Measurements from ENCODE around the gene CYP4A11. TPM values are rescaled to one million over a fixed set of nuclear protein-coding genes. Genes with fewer than 3 reads are reported as not detected.

Gene CYP4A11
- total RNA-seq, 1 experiment from 2014 or later: 0.16 TPM

GRCh38 chr1:46940307-46940706, 969 bp downstream of the CYP4A11 start:
- no peaks in the 10 kb centered on the region for H3K36me3 ChIP-seq (ENCODE audit: control insufficient read depth, insufficient read depth, low read length)
- Mint-ChIP-seq H3K27ac (ENCODE audit: unreplicated experiment) (no peak overlapping the region), H3K27me3 (ENCODE audit: insufficient read depth, unreplicated experiment) (peaks cover 2% of the 10 kb centered on the region), H3K9me3 (ENCODE audit: unreplicated experiment) (no peaks in the 10 kb centered on the region), H3K4me1 (ENCODE audit: low read depth, unreplicated experiment) (no peaks in the 10 kb centered on the region), H3K4me3 (ENCODE audit: unreplicated experiment) (no peak overlapping the region), H3K36me3 (ENCODE audit: insufficient read depth, unreplicated experiment) (no peaks in the 10 kb centered on the region)
- H3K4me3 ChIP-seq (ENCODE audit: low read depth, low read length): no peak overlapping the region
- intact Hi-C loops (cut with micrococcal nuclease; ENCODE audit: unreplicated experiment): no loop called here
- TF ChIP-seq CTCF (IDR thresholded peaks at IDR 0.05; ENCODE audit: insufficient read depth in 1 of 2, low read depth in 1 of 2, low read length in 1 of 2, severe bottlenecking in 1 of 2, unreplicated experiment in 1 of 2): no peak
- no peaks in the 10 kb centered on the region for H3K9me3 ChIP-seq
- ChIA-PET CTCF (no interaction called here), POLR2A (no interaction called here)
- no TSS peak for BruUV-seq (replicated peaks)
- no peaks in the 10 kb centered on the region for H3K4me1 ChIP-seq
- no peaks in the 10 kb centered on the region for H3K27me3 ChIP-seq (replicated peaks; ENCODE audit: control insufficient read depth, insufficient read depth, low read length)
- no peak for DNase-seq

DNA sequence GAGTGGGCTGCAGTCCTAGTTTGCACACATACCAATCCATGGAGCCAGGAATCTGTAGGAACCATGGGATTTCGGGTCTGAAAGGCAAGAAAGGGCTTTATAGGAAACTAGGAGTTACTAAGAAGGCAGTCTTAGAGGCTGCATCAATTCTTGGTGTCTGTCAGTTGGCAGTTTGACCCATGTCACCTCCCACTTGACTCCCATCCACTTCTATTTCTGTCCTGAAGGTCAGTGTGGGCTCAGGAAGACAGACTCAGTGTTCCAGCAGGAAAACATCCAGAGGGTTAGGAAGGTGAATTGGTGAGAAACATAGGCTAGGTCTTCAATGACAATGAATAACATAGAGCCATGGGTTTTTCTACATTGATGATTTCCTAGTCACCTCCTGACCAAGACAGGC, 4.0 kb downstream of the CYP4A11 start:
- no peak for DNase-seq
- Mint-ChIP-seq H3K4me1 (ENCODE audit: low read depth, unreplicated experiment) (no peaks in the 10 kb centered on the region), H3K36me3 (ENCODE audit: insufficient read depth, unreplicated experiment) (no peaks in the 10 kb centered on the region), H3K4me3 (ENCODE audit: unreplicated experiment) (no peak overlapping the region), H3K27me3 (ENCODE audit: insufficient read depth, unreplicated experiment) (peaks cover 2% of the 10 kb centered on the region), H3K9me3 (ENCODE audit: unreplicated experiment) (no peaks in the 10 kb centered on the region), H3K27ac (ENCODE audit: unreplicated experiment) (no peak overlapping the region)
- ChIA-PET POLR2A (no interaction called here), CTCF (no interaction called here)
- Histone ChIP-seq H3K9me3 (no peaks in the 10 kb centered on the region), H3K27me3 (replicated peaks; ENCODE audit: control insufficient read depth, insufficient read depth, low read length) (no peaks in the 10 kb centered on the region), H3K4me1 (no peaks in the 10 kb centered on the region), H3K4me3 (ENCODE audit: low read depth, low read length) (no peak overlapping the region), H3K36me3 (ENCODE audit: control insufficient read depth, insufficient read depth, low read length) (no peaks in the 10 kb centered on the region)
- intact Hi-C loops (cut with micrococcal nuclease; ENCODE audit: unreplicated experiment): no loop called here
- no TSS peak for BruUV-seq (replicated peaks)
- no peak for TF ChIP-seq CTCF (IDR thresholded peaks at IDR 0.05; ENCODE audit: insufficient read depth in 1 of 2, low read depth in 1 of 2, low read length in 1 of 2, severe bottlenecking in 1 of 2, unreplicated experiment in 1 of 2)

- Histone ChIP-seq H3K27me3 (replicated peaks; ENCODE audit: control insufficient read depth, insufficient read depth, low read length) (no peaks in the 10 kb centered on the region), H3K4me3 (ENCODE audit: low read depth, low read length) (no peak overlapping the region), H3K9me3 (no peaks in the 10 kb centered on the region), H3K4me1 (no peaks in the 10 kb centered on the region), H3K36me3 (ENCODE audit: control insufficient read depth, insufficient read depth, low read length) (no peaks in the 10 kb centered on the region)
- intact Hi-C loops (cut with micrococcal nuclease; ENCODE audit: unreplicated experiment): no loop called here
- Mint-ChIP-seq H3K27ac (ENCODE audit: unreplicated experiment) (no peak overlapping the region), H3K9me3 (ENCODE audit: unreplicated experiment) (no peaks in the 10 kb centered on the region), H3K36me3 (ENCODE audit: insufficient read depth, unreplicated experiment) (no peaks in the 10 kb centered on the region), H3K27me3 (ENCODE audit: insufficient read depth, unreplicated experiment) (peaks cover 2% of the 10 kb centered on the region), H3K4me1 (ENCODE audit: low read depth, unreplicated experiment) (no peaks in the 10 kb centered on the region), H3K4me3 (ENCODE audit: unreplicated experiment) (no peak overlapping the region)
- DNase-seq: no peak
- no TSS peak for BruUV-seq (replicated peaks)
- ChIA-PET POLR2A (no interaction called here), CTCF (no interaction called here)
- no peak for TF ChIP-seq CTCF (IDR thresholded peaks at IDR 0.05; ENCODE audit: insufficient read depth in 1 of 2, low read depth in 1 of 2, low read length in 1 of 2, severe bottlenecking in 1 of 2, unreplicated experiment in 1 of 2)
These were observed 4.5 kb downstream of the CYP4A11 start for GRCh38 chr1:46936788-46937187.

Data from Caco-2 (cell line).